ENCODE results near the gene ARL5A. TPM values are rescaled to one million over a fixed set of nuclear protein-coding genes. Genes with fewer than 3 reads are reported as not detected.
"Not testable (repeated sequence)": the region's sequence is repeated elsewhere in the genome, so short reads cannot be mapped to it uniquely, and the experiment has no call there.

ARL5A gene
- polyA plus RNA-seq, 1 donor = 20.3 TPM

GRCh38 chr2:151794422-151794821 lies 33.8 kb downstream of the ARL5A start:
- not testable (repeated sequence) for DNase-seq

GRCh38 chr2:151793123-151793522 lies 35.1 kb downstream of the ARL5A start:
- DNase-seq = no peak

- DNase-seq = no peak
Observed at GRCh38 chr2:151792589-151792988, 35.6 kb downstream of the ARL5A start.

- no peak for DNase-seq
Observed at GRCh38 chr2:151791545-151791944, 36.7 kb downstream of the ARL5A start.

- no peak for DNase-seq
Observed at GRCh38 chr2:151790689-151791088, 37.5 kb downstream of the ARL5A start.

- DNase-seq = no peak
Observed at GRCh38 chr2:151789055-151789834, 39.0 kb downstream of the ARL5A start.

- peak; percentile 19 for DNase-seq
Observed at GRCh38 chr2:151786483-151786882, 41.7 kb downstream of the ARL5A start.

GRCh38 chr2:151786077-151786476 lies 42.1 kb downstream of the ARL5A start:
- DNase-seq = no peak

GRCh38 chr2:151783133-151783520 lies 45.1 kb downstream of the ARL5A start:
- DNase-seq = no peak

GRCh38 chr2:151782378-151783132 lies 45.7 kb downstream of the ARL5A start:
- no peak for DNase-seq

GRCh38 chr2:151781642-151782041 lies 46.6 kb downstream of the ARL5A start:
- DNase-seq = no peak

GRCh38 chr2:151780938-151781337 lies 47.3 kb downstream of the ARL5A start:
- no peak for DNase-seq

- DNase-seq = no peak
Observed at GRCh38 chr2:151777935-151778334, 50.3 kb downstream of the ARL5A start.

GRCh38 chr2:151777487-151777886 lies 50.7 kb downstream of the ARL5A start:
- no peak for DNase-seq

- DNase-seq = no peak
Observed at GRCh38 chr2:151776367-151776766, 51.9 kb downstream of the ARL5A start.

- no peak for DNase-seq
Observed at GRCh38 chr2:151775057-151775740, 53.0 kb downstream of the ARL5A start.

- DNase-seq = no peak
Observed at GRCh38 chr2:151774506-151774905, 53.7 kb downstream of the ARL5A start.

GRCh38 chr2:151771599-151772358 lies 56.4 kb downstream of the ARL5A start:
- DNase-seq = peak; percentile 10

- no peak for DNase-seq
Observed at GRCh38 chr2:151770995-151771394, 57.2 kb downstream of the ARL5A start.

GRCh38 chr2:151769606-151770005 lies 58.6 kb downstream of the ARL5A start:
- no peak for DNase-seq

- no peak for DNase-seq
Observed at GRCh38 chr2:151767536-151767935, 60.7 kb downstream of the ARL5A start.

GRCh38 chr2:151766437-151767153 lies 61.6 kb downstream of the ARL5A start:
- DNase-seq = no peak
